ENCODE measurements around the gene HTT. TPM values are rescaled to one million over a fixed set of nuclear protein-coding genes. Genes with fewer than 3 reads are reported as not detected.

The HTT gene
- polyA plus RNA-seq, 4 donors = 32.6 to 41.7 (median 34.4) TPM

GRCh38 chr4:3245676-3246075 lies 171.2 kb downstream of the HTT start:
- no peak for DNase-seq (ENCODE audit: low read depth in 4 of 4, low spot score in 3 of 4)

- no peak for DNase-seq (ENCODE audit: low read depth in 4 of 4, low spot score in 3 of 4)
Measured at GRCh38 chr4:3246458-3247398, 172.2 kb downstream of the HTT start.

DNA sequence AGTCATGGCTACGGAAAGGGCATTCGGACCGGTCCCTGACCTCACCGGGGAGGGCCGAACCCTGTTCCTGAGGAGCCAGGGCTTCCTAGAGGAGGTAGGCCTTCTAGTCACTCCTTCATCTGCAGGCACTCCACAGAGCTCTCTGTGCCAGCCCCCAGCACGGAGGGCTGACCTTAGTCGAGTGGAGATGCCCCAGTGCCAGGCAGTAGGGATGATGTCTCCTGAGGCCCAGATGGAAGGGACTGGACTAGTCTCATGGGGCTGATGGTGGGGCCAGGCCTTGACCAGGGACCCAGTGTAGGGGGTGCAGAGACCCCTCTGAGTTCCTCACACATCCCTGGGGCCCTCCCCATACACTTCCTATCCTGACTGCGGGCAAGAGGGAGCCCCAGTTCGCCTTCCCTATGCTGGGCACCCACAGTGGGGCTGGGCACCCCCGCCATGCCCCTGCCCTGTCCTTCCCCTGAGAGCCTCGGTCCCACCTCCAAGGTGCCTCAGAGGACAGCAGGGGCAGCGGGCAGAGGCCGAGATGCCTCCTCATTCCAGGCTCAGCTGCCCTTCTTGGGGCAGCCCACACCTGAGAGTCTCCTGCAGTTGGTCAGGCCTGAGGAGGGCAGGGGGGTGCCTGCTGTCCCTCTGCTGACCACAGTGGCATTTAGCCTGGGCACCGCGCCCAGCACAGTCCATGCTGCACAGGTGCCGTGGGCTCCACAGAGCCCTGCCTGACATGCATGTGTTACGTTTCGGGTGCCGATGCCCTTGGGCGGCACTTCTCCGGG lies 173.1 kb downstream of the HTT start:
- DNase-seq (ENCODE audit: low read depth in 4 of 4, low spot score in 3 of 4) = no peak

- no peak for DNase-seq (ENCODE audit: low read depth in 4 of 4, low spot score in 3 of 4)
Measured at GRCh38 chr4:3248178-3248480, 173.6 kb downstream of the HTT start.

DNA sequence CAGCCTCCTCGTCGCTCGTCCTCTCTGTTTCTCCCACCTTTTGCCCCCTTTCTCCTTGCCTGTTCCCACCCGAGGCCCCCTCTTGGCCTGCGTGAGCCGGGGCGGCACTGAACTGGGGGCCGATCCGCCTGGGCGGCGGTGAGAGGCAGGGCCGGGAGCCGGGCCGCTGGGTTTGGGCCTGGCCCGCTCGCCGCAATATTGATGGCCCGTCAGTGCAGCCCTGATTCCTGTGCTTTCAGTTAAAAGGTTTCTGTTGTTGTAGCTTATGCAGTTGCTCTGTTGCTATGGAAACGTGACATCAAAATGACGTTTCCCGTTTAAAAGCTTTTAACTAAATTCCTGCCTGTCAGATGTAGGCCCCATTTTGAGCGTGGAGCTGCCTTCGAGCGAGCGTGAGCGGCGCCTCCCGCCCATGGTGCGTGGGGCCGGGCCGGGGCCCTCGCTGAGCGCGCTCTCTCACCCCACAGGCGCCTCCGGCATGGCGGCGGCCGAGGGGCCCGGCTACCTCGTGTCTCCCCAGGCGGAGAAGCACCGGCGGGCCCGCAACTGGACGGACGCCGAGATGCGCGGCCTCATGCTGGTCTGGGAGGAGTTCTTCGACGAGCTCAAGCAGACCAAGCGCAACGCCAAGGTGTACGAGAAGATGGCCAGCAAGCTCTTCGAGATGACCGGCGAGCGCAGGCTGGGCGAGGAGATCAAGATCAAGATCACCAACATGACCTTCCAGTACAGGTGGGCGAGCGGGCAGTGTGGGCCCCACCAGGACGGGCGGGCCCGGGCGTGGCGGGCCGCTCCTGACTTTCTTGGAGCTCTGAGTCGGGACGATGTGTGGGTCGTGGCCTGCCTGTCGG lies 174.6 kb downstream of the HTT start, which contains the start of gene MSANTD1:
TSS of gene MSANTD1 (plus strand) at position 349 of the 851 bp plus-strand sequence. CDS start at position 413, 64 bp downstream.
- peak in 1 of 4 donors; percentile 50 for DNase-seq (ENCODE audit: low read depth in 4 of 4, low spot score in 3 of 4)

DNA sequence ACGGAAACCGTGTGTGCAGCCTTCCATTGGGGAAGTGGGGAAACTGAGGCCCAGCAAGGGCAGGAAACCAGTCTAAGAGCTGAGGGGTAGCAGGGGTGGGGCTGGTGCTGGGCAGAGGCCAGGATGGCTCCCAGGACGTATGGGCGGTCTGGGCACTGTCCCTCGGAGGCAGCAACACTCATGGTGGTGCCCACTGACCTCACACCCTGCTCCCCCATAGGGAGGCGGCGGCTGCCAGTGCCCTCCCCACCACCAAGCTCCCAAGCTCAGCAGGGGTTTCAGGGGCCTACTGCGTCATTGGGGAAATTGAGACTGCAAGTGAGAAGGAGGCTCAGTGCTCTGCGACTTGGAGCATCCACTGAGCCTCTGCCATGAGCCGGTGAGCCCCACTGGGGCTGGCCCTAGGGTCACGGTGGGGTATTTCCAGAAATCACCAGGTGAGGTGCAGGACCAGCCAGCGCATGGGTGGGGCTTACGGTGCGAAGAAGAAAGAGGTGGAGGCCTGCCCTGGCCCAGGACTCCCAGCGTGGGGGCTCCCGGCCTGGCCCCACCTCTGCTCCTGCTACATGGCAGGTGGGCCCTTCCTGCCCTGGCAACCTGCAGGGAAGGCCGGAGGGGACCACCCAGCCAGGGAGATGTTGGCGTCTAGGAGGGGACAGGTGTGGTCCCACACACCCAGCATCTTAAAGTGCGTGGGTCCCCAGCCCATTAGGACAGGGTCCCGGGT lies 175.4 kb downstream of the HTT start:
- no peak for DNase-seq (ENCODE audit: low read depth in 4 of 4, low spot score in 3 of 4)

DNA sequence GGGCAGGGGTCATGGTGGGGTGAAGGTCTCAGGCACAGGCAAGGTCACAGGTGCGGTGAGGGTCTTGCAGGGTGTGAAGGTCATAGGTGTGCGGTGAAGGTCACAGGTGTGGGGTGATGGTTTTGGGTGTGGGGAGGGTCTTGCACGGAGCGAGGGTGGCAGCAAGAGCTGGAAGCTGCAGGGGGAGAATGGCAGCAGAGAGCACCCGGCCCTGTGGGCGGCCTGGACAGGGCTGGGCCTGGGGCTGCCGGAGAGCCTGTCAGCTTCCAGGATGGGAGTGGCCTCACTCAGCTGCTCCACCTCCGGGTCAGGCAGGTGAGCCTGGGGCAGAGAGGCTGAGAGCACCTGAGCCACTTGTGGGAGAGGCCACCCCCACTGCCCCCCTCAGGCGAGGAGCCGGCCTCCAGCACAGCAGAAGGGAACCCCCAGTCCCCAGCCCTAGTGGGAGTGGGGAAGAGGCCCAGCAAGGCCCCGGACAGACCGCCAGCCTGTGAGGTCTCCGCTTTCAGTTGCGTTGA lies 176.0 kb downstream of the HTT start:
- DNase-seq (ENCODE audit: low read depth in 4 of 4, low spot score in 3 of 4) = no peak

GRCh38 chr4:3250956-3251690 lies 176.6 kb downstream of the HTT start:
- DNase-seq (ENCODE audit: low read depth in 4 of 4, low spot score in 3 of 4) = no peak

DNA sequence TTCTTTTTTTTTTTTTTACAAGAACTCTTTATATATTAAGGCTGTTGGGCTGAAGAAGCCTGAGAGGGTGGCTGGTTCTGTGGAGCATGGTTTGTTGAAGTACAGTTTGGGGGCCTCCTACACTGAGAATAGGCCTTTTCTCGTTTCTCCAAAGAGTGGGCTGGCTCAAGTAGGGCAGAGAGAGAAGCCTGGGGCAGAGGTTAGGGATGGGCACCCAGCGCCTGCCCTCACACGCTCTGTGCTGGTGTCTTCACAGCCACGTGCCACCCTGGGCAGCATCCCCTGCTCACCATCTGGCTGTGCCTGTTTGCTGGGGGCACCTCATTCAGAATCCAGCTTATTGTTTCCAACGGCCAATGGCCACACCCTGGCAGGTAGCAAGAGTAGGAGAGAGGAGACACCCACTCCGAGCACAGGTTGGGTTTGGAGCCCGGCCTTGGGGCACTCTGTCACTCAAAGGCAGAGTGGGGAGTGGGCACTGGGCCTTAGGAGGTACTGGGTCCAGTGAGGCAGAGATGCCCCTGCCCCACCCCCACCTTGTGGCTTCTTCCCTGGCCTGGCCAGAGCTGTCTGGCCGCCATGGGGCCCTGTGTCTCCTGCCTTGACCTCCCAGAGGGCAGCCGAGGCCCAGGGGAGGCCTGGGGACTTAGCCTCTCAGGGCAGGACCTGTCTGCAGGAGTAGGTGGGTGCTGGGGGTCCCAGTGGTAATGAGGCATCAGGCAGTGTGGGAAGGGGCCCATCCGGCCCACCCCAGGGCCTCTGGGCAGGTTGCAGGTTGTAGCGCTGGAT lies 177.4 kb downstream of the HTT start:
- no peak for DNase-seq (ENCODE audit: low read depth in 4 of 4, low spot score in 3 of 4)

- DNase-seq (ENCODE audit: low read depth in 4 of 4, low spot score in 3 of 4) = no peak
Measured at GRCh38 chr4:3252480-3252828, 178.0 kb downstream of the HTT start.

- DNase-seq (ENCODE audit: low read depth in 4 of 4, low spot score in 3 of 4) = no peak
Measured at GRCh38 chr4:3252831-3253641, 178.6 kb downstream of the HTT start.

DNA sequence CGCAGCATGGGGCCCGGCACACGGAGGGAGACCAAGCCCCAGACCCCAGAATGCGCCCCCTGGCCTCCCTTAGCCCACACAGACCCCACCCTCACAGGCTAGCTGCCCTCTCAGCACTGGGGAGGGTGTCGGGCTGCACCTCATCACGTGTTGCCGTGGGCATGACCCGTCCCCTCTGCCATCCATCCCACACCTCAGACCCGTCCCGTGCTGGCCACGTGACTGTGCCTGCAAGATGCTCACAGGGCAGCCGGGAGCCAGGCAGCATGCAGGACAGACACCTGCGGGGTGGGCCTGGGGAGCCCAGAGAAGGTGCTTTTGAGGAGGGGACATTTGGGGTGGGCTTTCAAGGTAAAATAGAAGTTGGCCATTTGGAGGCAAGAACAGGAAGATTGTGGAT lies 179.3 kb downstream of the HTT start:
- DNase-seq (ENCODE audit: low read depth in 4 of 4, low spot score in 3 of 4) = no peak

DNA sequence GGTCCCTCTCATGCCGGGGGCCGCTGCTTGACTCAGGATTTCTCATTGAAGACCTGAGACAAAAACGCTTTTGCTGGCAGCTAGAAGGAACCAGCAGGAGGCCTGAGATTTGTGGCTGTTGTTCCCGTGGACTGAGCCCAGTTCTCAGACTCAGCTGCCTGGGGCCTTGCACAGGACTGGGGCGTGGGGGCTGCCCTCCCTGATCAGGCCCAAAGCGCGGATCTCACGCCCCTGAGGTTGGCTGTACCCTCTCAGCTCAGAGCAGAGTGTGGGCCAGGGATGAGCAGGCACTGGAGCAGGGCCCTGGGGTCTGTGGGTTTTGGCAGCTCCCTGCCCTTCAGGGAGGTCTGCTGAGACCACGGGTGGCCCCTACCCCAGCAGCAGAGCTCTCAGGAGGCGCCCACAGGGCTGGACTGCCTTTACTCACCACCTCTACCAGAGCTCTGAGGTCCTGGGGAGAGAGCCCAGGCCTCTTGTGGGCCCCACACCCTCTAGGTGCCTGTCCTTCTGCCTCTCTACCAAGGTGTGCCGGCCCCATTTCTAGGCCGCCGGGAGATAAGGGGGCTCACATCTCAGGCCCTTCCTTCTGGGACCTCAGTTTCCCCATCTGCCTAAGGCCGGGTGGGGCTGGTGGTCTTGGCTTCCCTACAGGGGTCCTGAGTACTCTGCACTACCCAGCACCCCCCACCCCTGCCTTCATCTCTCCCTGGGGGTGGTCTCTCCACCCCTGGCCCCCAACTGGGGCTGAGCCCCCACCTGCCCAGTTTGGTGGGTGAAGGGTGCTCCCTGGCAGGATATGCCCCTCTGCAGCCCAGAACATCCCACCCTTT lies 180.0 kb downstream of the HTT start:
- DNase-seq (ENCODE audit: low read depth in 4 of 4, low spot score in 3 of 4) = no peak

DNA sequence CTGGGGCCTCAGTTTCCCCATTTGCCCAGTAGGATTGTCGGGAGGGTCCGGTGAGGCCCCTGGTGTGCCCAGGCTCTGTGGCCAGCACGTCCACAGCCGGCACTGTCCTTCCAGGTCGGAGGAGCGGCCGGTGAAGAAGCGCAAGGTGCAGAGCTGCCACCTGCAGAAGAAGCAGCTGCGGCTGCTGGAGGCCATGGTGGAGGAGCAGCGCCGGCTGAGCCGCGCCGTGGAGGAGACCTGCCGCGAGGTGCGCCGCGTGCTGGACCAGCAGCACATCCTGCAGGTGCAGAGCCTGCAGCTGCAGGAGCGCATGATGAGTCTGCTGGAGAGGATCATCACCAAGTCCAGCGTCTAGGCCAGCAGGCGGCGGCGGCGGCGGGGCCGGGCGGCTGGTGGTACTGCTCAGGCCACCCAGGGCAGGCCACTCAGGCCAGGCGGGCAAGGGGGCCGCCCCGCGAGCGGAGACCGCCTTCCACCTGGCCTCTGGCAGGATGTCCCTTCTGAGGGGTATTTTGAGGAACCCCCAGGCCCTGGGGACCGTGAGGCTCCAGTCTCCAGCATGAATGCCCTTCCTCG lies 181.2 kb downstream of the HTT start:
- no peak for DNase-seq (ENCODE audit: low read depth in 4 of 4, low spot score in 3 of 4)

GRCh38 chr4:3256230-3257102 lies 182.0 kb downstream of the HTT start:
- no peak for DNase-seq (ENCODE audit: low read depth in 4 of 4, low spot score in 3 of 4)

Measured in right renal pelvis (tissue), 4 donors.